Endothelial cell of umbilical vein (primary cell): ENCODE results near the gene CRHR2. TPM values are rescaled to one million over a fixed set of nuclear protein-coding genes. Genes with fewer than 3 reads are reported as not detected.

Experiments used
- BruUV-seq: library from RNA; stranded (reverse); fragments of 400-500 nt; replicated peaks from 2 replicates; lab custom pipeline; 2021; lab: Mats Ljungman, UMichigan
- CTCF ChIA-PET: fragments of 300-600, 350-600 bp; sonication (Branson Sonifier 250); formaldehyde crosslinking; loops from one replicate; lab custom pipeline; 2021; ENCODE audit warnings: antibody characterized with exemption, inconsistent platforms; lab: Charles Lee
- POLR2A ChIA-PET: fragments of 300-600, 350-600 bp; sonication (Branson Sonifier 250); formaldehyde crosslinking; loops from one replicate; lab custom pipeline; 2021; ENCODE audit warnings: antibody characterized with exemption, inconsistent platforms; lab: Charles Lee
- DNase-seq: peaks from one replicate; pipeline ENCODE4 v3.0.0-alpha.2; 2011; ENCODE audit warnings: low read depth, low spot score
- FAIRE-seq: peaks from 2 replicates; lab custom pipeline; 2011; peaks lifted over from hg19 to GRCh38; lab: Jason Lieb, UNC
- H2AFZ ChIP-seq: 2 replicates; pipeline ENCODE4 v1.6.0; 2012; ENCODE audit warnings: low read depth, low read length, control low read depth, inconsistent platforms
- H3K27ac ChIP-seq: 2 replicates; pipeline ENCODE4 v1.5.1; 2011; ENCODE audit warnings: low read depth, mild to moderate bottlenecking, control low read depth, low read length, moderate library complexity; ENCODE audit not compliant: insufficient read depth
- H3K27me3 ChIP-seq, 2 experiments: 2 replicates each; pipeline versions ENCODE4 v1.6.0 to v1.6.1; 2011; ENCODE audit warnings: low read length in 2 of 2, mixed read lengths in 1 of 2; ENCODE audit not compliant: control insufficient read depth in 2 of 2, insufficient read depth in 2 of 2
- H3K36me3 ChIP-seq, 2 experiments: 2 replicates in 1 of 2; 3 replicates in 1 of 2; pipeline ENCODE4 v1.5.1; 2011; ENCODE audit warnings: low read length in 2 of 2, mild to moderate bottlenecking in 1 of 2, moderate library complexity in 1 of 2; ENCODE audit not compliant: control insufficient read depth in 2 of 2, insufficient read depth in 2 of 2; ENCODE audit errors: extremely low read depth in 1 of 2
- H3K4me1 ChIP-seq: 3 replicates; pipeline ENCODE4 v1.5.1; 2011; ENCODE audit warnings: mild to moderate bottlenecking, low read length; ENCODE audit not compliant: control insufficient read depth, insufficient read depth; ENCODE audit errors: extremely low read depth
- H3K4me2 ChIP-seq: 2 replicates; pipeline ENCODE4 v1.6.1; 2011; ENCODE audit warnings: low read length, control low read depth, mixed read lengths; ENCODE audit not compliant: insufficient read depth
- H3K4me3 ChIP-seq, 3 experiments: fragments of 200-600 bp in 1 of 3; sonication (generic), shearing (Covaris generic) in 1 of 3; replicated peaks in 1 of 3; 2 replicates each; pipeline ENCODE4 v1.5.1; 2011 to 2016; ENCODE audit warnings: control low read depth in 3 of 3, low read length in 3 of 3, mild to moderate bottlenecking in 2 of 3, inconsistent platforms in 1 of 3, low read depth in 1 of 3, moderate library complexity in 1 of 3; ENCODE audit not compliant: insufficient read depth in 1 of 3
- H3K79me2 ChIP-seq: 2 replicates; pipeline ENCODE4 v1.6.0; 2012; ENCODE audit warnings: low read length, inconsistent platforms; ENCODE audit not compliant: control insufficient read depth, insufficient read depth
- H3K9ac ChIP-seq: replicated peaks from 2 replicates; pipeline ENCODE3; 2011; ENCODE audit warnings: low read length, control low read depth; ENCODE audit not compliant: insufficient read depth; ENCODE audit errors: extremely low read depth
- H3K9me1 ChIP-seq: replicated peaks from 3 replicates; pipeline ENCODE4 v1.6.0; 2011; ENCODE audit warnings: mild to moderate bottlenecking, low read length; ENCODE audit not compliant: control insufficient read depth, insufficient read depth; ENCODE audit errors: extremely low read depth
- H3K9me3 ChIP-seq: replicated peaks from 2 replicates; pipeline ENCODE4 v1.5.1; 2012; ENCODE audit warnings: low read length, inconsistent platforms; ENCODE audit not compliant: control insufficient read depth, insufficient read depth
- H4K20me1 ChIP-seq: replicated peaks from 2 replicates; pipeline ENCODE3; 2011; ENCODE audit warnings: mild to moderate bottlenecking, low read length; ENCODE audit not compliant: control insufficient read depth, insufficient read depth; ENCODE audit errors: extremely low read depth
- EZH2 ChIP-seq: IDR thresholded peaks from 2 replicates; pipeline ENCODE4 v1.6.1; 2012; ENCODE audit warnings: borderline replicate concordance, low read depth, mild to moderate bottlenecking, moderate library complexity, low read length, inconsistent platforms; ENCODE audit not compliant: severe bottlenecking
- FOS ChIP-seq: IDR thresholded peaks from 2 replicates; pipeline ENCODE4 v1.6.1; 2011; ENCODE audit warnings: mild to moderate bottlenecking, low read length, moderate library complexity, borderline replicate concordance; ENCODE audit not compliant: insufficient read depth
- GATA2 ChIP-seq: IDR thresholded peaks from 2 replicates; pipeline ENCODE4 v1.7.0; 2011; ENCODE audit warnings: low read depth, mild to moderate bottlenecking, moderate library complexity, mixed read lengths, low read length; ENCODE audit not compliant: insufficient read length, insufficient read depth
- JUN ChIP-seq: IDR thresholded peaks from 2 replicates; pipeline ENCODE4 v1.6.1; 2011; ENCODE audit warnings: borderline replicate concordance, low read depth; ENCODE audit not compliant: insufficient read length, insufficient read depth
- MYC ChIP-seq: IDR thresholded peaks from one replicate; pipeline ENCODE4 v1.6.1; 2011; ENCODE audit warnings: mild to moderate bottlenecking, low read depth, low read length
- POLR2A ChIP-seq: IDR thresholded peaks from 2 replicates; pipeline ENCODE4 v1.6.1; 2012; ENCODE audit warnings: low read depth, mild to moderate bottlenecking, control low read depth, low read length
- POLR2AphosphoS5 ChIP-seq: IDR thresholded peaks from 2 replicates; pipeline ENCODE4 v1.6.1; 2012; ENCODE audit warnings: low read depth, mild to moderate bottlenecking, control low read depth, low read length, moderate library complexity; ENCODE audit not compliant: insufficient read depth
- dilution Hi-C: fragments of 300-500 bp; cut with MboI; formaldehyde crosslinking; loops from one replicate; pipeline ENCODE4 v1.15.0; 2019; ENCODE audit warnings: low sequenced_read_pairs; ENCODE audit not compliant: extremely low pct_ligation_motif_present
- intact Hi-C: fragments of 100-400 bp; cut with micrococcal nuclease; formaldehyde crosslinking; loops from one replicate; pipeline ENCODE4 v1.10.0; 2022
- polyA plus RNA-seq, 4 experiments: library from polyadenylated mRNA; depleted of rRNA in 3 of 4; stranded (reverse) in 3 of 4; unstranded in 1 of 4; fragments of >200 nt; gene quantifications; 2 replicates each; pipeline versions ENCODE4 v1.2.1 to v1.2.3, GENCODE V29; 2011 to 2012; ENCODE audit warnings: missing spikeins in 1 of 4
- total RNA-seq: library from RNA; stranded (reverse); gene quantifications from 2 replicates; pipeline ENCODE4 v1.2.3, GENCODE V29; 2021
- TF ChIP-seq, protein P1 (sequence below), 2 donors: IDR thresholded peaks; 1 replicate in 1 of 2; 2 replicates in 1 of 2; pipeline ENCODE4 v1.5.1; 2011; ENCODE audit warnings: low read length in 2 of 2, mild to moderate bottlenecking in 2 of 2, moderate library complexity in 2 of 2, control low read depth in 1 of 2, inconsistent platforms in 1 of 2, low read depth in 1 of 2; ENCODE audit not compliant: insufficient read depth in 1 of 2; ENCODE audit errors: extremely low read depth in 1 of 2
- TF ChIP-seq, protein P2 (sequence below): IDR thresholded peaks from 2 replicates; pipeline ENCODE4 v1.6.1; 2011; ENCODE audit not compliant: insufficient read depth, insufficient read length

Gene CRHR2
- total and polyA plus RNA-seq, 2 donors (not counting 3 experiments of a cell fraction or from before 2014, with no cell fraction given), result not detected

DNA sequence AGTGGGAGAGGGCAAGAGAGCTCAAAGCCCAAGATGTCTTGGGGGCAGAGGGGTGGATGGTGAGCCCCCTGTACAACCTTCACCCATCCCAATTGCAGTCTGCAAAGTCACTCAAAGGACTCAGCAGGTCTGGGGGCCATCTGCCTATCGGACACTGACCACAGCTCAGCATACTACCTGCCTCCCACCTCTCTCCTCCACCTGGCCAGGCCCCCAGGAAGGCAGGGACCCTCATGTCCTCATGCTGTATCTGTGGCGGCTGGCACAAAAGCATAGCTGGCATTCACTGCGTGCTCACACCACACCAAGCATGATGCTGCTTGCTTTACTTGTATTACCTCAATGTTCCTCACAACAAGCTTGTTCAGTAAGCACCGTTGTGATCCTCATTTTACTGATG lies 16.2 kb upstream of the CRHR2 start:
- Histone ChIP-seq H3K9ac (no peak overlapping the region), H3K36me3 (no peaks in the 10 kb centered on the region), H3K27me3 (no peaks in the 10 kb centered on the region), H4K20me1 (no peaks in the 10 kb centered on the region), H3K27ac (no peak overlapping the region), H3K4me2 (no peak overlapping the region), H3K9me1 (no peaks in the 10 kb centered on the region), H3K4me1 (no peaks in the 10 kb centered on the region), H3K9me3 (no peaks in the 10 kb centered on the region), H2AFZ (no peak overlapping the region), H3K79me2 (no peaks in the 10 kb centered on the region), H3K4me3 (no peak overlapping the region)
- CTCF ChIA-PET, result no interaction called here
- no peak for TF ChIP-seq POLR2AphosphoS5
- TF ChIP-seq POLR2A, result no peak
- no peak for TF ChIP-seq GATA2
- TF ChIP-seq, protein P1, sequence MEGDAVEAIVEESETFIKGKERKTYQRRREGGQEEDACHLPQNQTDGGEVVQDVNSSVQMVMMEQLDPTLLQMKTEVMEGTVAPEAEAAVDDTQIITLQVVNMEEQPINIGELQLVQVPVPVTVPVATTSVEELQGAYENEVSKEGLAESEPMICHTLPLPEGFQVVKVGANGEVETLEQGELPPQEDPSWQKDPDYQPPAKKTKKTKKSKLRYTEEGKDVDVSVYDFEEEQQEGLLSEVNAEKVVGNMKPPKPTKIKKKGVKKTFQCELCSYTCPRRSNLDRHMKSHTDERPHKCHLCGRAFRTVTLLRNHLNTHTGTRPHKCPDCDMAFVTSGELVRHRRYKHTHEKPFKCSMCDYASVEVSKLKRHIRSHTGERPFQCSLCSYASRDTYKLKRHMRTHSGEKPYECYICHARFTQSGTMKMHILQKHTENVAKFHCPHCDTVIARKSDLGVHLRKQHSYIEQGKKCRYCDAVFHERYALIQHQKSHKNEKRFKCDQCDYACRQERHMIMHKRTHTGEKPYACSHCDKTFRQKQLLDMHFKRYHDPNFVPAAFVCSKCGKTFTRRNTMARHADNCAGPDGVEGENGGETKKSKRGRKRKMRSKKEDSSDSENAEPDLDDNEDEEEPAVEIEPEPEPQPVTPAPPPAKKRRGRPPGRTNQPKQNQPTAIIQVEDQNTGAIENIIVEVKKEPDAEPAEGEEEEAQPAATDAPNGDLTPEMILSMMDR (IDR thresholded peaks at IDR 0.05; ENCODE audit: extremely low read depth in 1 of 2, insufficient read depth in 1 of 2, low read depth in 1 of 2, low read length in 2 of 2), result no peak
- TF ChIP-seq MYC, result no peak
- TF ChIP-seq JUN, result no peak
- TF ChIP-seq EZH2, result no peak
- no peak for TF ChIP-seq FOS
- TF ChIP-seq, protein P2, sequence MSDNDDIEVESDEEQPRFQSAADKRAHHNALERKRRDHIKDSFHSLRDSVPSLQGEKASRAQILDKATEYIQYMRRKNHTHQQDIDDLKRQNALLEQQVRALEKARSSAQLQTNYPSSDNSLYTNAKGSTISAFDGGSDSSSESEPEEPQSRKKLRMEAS, result no peak
- intact Hi-C loops, result no loop called here
- dilution Hi-C loops, result no loop called here
- POLR2A ChIA-PET, result no interaction called here
- BruUV-seq, result no TSS peak
- FAIRE-seq (no peak), DNase-seq (no peak)
